D721Med (cell line): ENCODE data around the gene PIEZO1.

Experiments used
- DNase-seq: peaks from one replicate; pipeline ENCODE4 v3.0.0; 2011; ENCODE audit warnings: low spot score; ENCODE audit not compliant: insufficient read length
- FAIRE-seq: peaks from 2 replicates; lab custom pipeline; 2011; peaks lifted over from hg19 to GRCh38; lab: Jason Lieb, UNC
- CTCF ChIP-seq: IDR thresholded peaks from 2 replicates; pipeline ENCODE4 v1.5.1; 2012; ENCODE audit warnings: mild to moderate bottlenecking, control low read depth; ENCODE audit not compliant: insufficient read depth; ENCODE audit errors: missing control alignments

The PIEZO1 gene

GRCh38 chr16:88695218-88695617 is 89.8 kb downstream of the PIEZO1 start:
- DNase-seq = no peak
- FAIRE-seq = no peak
- TF ChIP-seq CTCF = no peak

DNA sequence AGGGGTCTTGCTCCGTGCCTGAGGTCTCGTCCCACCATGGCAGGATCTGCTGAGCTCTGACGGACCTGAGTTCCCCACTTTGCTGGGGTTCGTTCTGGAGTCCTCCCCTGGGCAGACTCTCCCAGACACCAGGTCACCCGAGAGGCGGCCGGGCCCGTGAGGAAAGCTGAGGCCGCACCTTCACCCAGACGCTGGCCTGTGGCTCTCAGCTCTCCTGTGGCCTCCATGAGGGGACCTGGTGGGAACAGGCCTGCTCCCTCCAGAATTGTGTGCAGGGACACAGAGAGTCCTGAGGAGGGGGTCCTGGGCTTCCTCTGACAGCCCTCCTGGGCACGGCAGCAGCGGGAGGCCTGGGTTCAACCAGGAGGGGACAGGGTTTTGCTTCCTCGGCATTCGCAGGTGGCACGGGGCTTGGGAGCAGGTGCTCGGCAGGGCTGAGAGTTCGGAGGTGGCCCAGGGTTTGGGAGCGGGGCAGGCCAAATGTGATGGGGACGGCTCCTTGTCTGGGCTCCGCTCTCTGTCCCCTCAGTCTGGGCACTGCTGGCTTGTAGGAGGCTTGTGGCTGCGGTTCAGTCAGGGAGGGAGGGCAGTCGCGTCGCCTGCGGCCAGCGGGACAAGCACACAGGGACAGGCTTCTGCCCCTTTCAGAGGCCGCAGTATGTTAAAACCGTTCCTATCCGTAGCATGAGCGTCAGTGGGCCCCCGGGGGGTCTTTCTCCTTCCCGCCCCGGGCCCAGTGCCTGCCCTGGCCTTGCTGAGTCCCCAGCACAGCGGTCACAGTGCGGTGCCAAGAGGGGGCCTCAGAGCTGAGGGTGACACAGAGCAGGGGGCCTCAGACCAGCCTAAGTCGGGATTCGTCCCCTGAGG is 90.6 kb downstream of the PIEZO1 start:
- no peak for TF ChIP-seq CTCF
- no peak for FAIRE-seq
- no peak for DNase-seq

DNA sequence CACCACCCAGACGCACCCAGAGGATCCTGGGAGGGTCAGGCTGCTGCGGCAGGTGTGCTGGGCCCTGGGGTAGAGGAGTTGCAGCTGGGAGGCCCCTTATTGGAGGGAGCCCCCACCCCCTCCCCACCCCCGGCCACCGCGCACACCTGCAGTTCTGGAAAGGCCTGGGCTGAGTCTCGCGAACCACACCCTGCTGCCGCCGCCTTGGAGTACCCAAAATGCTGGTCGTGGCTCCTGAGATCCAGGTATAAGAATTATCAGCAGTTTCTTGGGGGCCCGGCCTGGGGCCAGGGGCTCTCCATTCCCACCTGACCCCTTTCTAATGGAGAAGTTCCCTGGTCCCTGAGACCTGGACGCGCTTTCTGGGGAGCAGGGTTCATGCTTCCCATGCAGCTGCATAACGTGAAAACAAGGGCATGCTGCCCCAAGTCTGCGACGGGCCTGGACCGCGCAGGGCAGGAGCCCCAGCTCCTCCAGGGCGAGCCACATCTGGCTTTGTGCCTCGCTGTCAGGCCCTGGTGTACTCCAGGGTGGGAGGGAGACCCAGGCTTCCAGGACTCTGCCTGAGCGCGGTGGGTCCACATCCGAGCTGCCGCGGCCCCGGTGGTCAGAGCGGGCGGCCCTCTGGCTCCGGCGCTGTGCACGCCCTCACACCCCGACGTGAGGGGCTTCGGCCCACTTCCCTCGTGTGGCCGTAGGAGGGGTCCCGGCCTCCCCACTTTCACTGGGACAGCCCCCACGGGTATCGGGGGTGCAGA is 91.4 kb downstream of the PIEZO1 start:
- DNase-seq (no peak), FAIRE-seq (no peak)
- TF ChIP-seq CTCF = no peak

GRCh38 chr16:88692861-88693260 is 92.2 kb downstream of the PIEZO1 start:
- FAIRE-seq (no peak), DNase-seq (no peak)
- TF ChIP-seq CTCF = no peak

DNA sequence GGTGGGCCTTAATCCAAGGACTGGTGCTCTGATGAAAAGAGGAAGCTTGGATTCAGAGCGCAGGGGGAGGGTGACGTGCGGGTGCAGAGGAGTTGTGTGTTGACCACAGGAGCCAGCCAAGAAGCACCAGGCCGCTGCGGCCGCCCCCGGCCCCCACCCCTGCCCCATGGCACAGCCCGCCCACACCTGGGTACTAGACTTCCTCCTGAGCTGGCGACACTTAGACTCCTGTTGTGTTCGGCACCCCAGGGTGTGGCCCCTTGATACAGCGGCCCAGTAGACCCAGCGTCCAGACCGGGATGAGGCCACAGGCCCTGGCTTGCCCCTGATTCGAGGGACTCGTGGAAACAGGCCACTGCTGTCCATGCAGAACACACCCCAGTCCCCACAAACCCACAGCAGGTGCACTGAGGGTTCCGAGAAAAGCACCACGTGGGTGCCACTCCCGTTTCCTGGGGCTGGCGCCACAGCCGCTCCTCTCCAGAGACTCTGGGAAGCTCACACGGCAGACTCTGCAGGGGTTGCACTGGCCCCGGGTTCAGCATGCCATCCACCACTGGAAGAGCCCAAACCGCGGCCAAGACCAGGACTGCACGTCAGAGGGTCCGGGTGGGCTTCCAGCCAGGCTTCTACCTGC is 93.0 kb downstream of the PIEZO1 start:
- FAIRE-seq (no peak), DNase-seq (no peak)
- no peak for TF ChIP-seq CTCF

- TF ChIP-seq CTCF = no peak
- DNase-seq (no peak), FAIRE-seq (no peak)
Observed at GRCh38 chr16:88691129-88691813, 93.7 kb downstream of the PIEZO1 start.
